IPS-11a (cell line): ENCODE data around the gene RAPGEF5.
A peak's percentile ranks its signal among the peaks of the same experiment; 100 is the strongest.
"Not testable (repeated sequence)": the region's sequence is repeated elsewhere in the genome, so short reads cannot be mapped to it uniquely, and the experiment has no call there.

Source experiments
- H3K4me3 ChIP-seq: one replicate; pipeline ENCODE4 v1.5.1; 2013; ENCODE audit warnings: low read depth, low read length, control low read depth

The RAPGEF5 gene

DNA sequence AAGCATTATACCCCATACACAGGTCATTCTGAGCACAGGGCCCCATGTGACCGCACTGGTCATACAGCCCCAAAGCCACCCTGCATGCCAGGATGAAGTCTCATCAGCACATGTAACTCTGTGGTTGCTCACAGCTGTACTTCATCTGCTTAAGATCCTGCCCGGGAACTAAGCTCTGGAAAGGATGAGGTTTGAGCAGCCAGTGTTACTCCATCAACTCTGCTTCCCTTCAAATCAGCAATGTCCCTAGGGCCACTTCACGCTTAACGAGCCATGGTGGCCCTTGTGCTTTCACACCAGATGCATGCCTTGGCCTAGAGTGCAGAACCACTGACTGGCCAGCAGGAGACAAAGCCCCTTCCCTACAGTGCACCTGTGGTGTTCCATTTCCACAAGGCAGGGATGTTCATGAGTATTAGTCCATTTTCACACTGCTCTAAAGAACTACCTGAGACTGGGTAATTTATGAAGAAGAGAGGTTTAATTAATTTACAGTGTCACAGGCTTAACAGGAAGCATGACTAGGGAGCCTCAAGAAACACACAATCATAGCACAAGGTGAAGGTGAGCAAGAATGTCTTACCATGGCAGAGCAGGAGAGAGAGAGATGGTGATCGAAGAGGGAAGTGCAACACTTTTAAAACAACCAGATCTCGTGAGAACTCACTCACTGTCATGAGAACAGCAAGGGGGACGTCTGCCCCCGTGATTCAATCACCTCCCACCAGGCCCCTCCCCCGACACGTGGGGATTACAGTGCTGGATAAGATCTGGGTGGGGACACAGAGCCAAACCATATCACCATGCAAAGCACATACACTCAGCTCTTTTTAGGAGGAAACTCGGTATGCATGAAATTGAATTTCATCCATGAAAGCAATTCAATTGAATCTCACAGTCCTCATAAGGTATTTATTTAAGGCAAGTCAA, 262.3 kb downstream of the RAPGEF5 start:
- H3K4me3 ChIP-seq: no peak overlapping the region

DNA sequence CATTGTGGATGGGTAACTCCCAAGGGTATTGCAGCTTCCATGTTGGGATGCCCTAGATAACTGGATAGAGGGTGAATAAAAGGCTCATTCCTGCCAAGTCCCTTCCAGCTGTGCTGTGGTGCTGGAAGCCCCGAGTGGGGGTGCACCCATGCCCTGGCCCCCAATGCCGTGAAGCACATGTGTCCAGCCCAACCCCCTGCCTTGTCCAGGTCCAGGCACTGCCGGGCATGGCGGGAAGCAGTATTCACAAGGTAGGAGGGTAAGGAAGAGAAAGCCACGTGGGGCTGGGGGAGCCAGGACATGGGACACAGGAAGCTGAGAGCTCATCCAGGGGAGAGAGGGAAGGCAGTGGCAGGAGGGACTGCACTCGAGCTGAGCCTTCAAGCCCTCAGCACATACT, 263.0 kb downstream of the RAPGEF5 start:
- no peak overlapping the region for H3K4me3 ChIP-seq

DNA sequence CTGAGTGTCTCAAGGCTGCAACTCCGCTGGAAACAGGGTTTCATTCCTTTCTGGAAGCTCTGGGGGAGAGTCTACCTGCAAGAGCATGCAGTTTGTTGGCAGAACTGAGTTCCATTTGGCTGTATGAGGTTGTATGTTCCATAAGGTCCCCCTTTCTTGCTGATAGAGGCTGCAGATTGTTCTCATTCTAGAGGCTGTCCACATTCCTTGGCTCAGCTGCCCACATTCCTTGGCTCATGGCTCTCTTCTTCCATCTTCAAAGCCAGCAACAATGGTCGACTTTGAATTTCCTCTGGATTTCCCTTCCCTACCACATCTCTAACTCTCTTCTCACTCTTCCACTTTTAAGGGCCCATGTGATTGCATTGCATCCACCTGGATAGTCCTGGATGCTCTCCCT, 264.0 kb downstream of the RAPGEF5 start:
- H3K4me3 ChIP-seq: no peak overlapping the region

DNA sequence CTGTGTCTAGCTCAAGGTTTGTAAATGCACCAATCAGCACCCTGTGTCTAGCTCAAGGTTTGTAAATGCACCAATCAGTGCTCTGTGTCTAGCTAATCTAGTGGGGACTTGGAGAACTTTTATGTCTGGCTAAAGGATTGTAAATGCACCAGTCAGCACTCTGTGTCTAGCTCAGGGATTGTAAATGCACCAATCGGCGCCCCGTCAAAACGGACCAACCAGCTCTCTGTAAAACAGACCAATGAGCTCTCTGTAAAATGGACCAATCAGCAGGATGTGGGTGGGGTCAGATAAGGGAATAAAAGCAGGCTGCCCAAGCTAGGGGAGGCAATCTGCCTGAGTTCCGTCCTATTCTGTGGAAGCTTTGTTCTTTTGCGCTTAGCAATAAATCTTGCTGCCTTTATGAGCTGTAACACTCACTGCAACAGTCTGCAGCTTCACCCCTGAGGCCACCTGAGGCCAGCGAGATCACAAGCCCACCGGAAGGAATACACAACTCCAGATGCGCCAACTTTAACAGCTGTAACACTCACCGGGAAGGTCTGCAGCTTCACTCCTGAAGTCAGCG, 265.9 kb downstream of the RAPGEF5 start:
- not testable (repeated sequence) for H3K4me3 ChIP-seq

DNA sequence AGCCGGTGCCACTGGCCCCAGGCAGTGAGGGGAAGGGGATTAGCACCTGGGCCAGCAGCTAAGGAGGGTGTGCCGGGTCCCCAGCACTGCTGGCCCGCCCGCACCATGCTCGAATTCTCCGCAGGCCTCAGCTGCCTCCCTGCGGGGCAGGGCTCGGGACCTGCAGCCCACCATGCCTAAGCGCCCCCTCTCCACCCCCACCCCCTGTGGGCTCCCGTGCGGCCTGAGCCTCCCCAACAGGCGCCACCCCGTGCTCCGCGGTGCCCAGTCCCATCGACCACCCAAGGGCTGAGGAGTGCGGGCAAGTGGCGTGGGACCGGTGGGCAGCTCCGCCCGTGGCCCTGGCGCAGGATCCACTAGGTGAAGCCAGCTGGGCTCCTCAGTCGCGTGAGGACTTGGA, 266.4 kb downstream of the RAPGEF5 start:
- no peak overlapping the region for H3K4me3 ChIP-seq

DNA sequence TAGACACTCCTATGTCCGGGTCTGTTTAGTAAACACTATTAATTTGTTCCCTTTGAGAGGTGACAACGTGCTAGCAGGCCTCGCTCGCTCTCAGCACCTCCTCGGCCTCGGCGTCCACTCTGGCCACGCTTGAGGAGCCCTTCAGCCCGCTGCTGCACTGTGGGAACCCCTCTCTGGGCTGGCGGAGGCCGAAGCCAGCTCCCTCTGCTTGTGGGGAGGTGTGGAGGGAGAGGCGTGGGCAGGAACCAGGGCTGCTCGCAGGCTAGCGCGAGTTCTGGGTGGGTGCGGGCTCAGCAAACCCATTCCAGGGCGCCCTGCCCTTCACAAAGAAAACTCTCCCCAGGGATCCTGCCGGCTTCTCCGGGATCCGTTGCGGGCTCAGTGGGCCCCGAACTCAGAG, 266.8 kb downstream of the RAPGEF5 start:
- H3K4me3 ChIP-seq: no peak overlapping the region

DNA sequence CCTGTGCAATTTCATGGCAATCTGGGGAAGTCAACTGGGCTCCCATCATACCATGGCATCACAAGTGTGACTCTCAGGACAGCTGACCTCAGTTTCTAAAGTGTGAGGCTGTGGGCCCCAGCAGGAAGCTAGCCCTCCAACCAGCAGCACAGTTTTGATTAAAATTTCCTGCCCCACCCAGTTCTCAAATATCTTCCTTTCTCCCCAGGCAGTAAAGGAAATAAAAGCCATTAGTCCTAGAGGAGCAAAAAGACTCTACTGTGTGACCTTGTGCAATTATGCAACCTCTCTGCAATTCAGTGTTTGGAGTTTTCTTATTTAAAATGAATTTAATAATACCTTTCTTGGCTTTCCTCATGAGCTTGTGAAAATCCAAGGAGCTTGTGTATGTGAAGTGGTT, 268.1 kb downstream of the RAPGEF5 start:
- no peak overlapping the region for H3K4me3 ChIP-seq

DNA sequence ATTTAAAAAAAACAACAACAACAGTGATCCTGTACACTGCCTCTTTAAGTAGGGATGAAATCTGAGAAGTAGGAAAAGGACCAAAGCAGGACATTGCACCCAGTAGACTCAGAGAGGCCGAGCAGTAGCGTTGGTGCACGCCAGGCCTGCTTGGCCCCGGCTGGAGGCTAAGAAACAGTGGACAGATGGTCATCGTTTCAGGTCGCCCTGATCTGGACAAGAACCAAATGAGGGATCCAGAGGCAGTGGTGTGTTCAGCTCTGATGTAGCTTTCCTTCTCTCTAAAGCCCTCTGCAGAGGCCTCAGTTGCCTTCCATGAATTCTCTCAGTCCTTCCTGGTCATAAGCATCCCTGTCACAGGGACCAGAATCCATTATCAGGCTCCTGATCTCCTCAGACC, 269.1 kb downstream of the RAPGEF5 start:
- H3K4me3 ChIP-seq: no peak overlapping the region

DNA sequence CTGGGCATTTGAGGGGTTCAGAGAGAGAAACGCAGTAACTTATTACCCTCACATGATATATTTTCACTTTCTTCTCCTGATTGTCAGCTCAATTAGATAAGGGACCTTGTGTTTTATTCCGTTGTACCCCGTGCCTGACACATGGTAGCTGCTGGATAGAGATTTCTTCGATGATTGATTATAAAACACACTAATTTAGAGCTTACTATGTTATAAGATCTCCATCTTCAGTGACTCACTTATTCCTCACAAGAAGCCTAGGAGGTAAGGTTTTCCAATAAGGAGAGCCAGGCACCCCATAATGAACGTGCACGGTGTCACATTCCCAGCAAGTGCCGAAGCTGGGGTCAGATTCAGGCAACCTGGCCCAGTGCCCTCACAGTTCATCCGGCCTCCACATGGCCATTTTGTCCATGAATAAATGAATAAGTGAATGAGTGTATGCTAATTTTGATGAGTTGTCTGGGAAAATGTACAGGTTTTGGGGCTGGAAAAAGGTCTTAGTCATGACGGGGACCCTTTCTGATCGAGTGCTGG, 273.2 kb downstream of the RAPGEF5 start:
- peak overlapping the region; percentile 65 for H3K4me3 ChIP-seq

DNA sequence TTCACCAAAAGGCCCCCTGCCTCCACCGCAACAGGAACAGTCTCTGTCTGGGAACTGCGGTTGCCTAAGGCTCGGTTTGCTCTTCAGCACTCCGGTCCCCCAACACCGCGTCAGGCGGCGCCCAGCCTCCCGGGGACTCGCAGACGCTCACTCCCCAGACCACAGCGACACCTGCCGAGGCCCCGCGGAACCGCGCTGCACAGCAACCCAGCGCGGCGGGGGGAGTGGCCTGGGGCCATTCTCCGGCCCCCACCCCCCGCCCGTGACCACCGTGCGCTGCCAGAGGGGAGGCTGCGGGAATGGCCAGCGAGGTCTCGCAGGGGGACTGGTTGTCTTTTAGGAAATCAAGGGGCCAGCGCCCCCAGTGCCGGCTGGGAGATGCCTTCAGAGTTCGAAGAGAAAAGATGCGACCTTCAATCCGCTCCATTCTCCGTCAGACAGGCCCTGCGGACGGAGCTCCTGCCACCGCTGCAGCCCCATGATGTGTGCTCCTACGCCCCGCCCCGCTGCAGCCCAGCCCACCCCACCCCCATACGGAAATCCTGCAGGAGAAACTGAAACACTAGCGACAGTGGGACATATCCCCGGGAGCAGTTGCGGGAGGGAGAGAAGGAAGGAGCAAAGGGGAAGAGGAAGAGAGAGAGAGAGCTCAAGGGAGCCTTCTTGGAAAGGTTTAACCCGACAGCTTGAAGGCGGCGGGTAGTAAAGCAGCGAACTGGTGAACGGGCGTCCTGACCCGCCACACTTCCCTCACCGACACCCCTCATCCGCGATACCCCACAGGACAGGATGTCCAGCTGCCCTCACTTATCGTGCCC, 273.9 kb downstream of the RAPGEF5 start:
- H3K4me3 ChIP-seq: peak overlapping the region; percentile 65

DNA sequence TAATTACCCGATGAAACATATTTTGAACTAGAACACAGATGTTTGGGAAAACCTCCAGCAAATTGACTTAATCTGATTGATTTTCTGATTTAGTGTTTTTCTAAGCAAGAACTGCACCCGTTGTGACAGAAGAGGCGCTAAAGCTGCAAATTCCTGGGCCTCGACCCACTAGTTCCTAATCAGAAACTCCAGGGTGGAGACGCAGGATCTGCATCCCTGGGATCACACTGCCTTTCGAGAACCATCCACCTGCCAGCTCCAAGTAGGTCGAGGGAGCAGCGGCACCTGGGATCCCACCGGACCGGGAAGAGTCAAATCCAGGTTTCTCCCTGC, 274.4 kb downstream of the RAPGEF5 start:
- peak overlapping the region; percentile 65 for H3K4me3 ChIP-seq

DNA sequence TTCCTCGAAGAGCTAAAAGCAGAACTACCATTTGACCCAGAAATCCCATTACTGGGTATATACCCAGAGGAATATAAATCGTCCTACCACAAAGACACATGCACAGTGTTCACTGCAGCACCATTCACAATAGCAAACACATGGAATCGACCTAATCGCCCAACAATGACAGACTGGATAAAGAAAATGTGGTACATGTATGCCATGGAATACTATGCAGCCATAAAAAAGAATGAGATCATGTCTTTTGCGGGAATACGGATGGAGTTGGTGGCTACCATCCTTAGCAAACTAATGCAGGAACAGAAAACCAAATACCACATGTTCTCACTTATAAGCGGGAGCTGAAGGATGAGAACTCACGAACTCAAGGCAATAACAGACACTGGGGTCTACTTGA, 276.7 kb downstream of the RAPGEF5 start:
- H3K4me3 ChIP-seq: not testable (repeated sequence)

DNA sequence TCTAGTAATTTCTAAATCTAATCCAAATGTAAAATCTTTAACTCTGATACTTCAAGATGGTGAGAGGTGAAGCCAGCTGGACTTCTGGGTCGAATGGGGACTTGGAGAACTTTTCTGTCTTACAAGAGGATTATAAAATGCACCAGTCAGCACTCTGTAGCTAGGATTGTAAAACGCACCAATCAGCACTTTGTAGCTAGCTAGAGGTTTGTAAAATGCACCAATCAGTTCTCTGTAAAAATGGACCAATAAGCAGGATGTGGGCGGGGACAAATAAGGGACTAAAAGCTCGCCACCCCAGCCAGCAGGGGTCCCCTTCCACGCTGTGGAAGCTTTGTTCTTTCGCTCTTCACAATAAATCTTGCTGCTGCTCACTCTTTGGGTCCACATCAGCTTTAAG, 278.1 kb downstream of the RAPGEF5 start:
- not testable (repeated sequence) for H3K4me3 ChIP-seq

DNA sequence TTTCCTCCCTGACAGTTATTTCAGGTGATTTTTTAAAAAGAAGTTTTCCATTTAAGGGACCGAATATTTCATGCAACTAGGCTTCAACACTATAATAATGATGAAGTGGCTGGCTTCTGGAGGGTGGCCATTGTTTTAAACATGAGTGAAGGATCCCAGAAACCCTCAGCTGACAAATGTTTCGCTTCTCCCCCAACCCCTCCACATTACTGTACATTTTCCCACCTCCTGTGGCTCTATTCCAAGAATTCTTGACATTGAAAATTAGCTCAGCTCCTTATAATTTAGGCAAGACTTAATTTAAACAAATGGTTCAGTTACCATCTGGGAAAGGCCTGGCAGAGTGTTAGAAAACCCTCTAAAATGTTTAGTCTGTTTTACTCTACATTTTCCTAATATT, 281.4 kb downstream of the RAPGEF5 start:
- H3K4me3 ChIP-seq: no peak overlapping the region

DNA sequence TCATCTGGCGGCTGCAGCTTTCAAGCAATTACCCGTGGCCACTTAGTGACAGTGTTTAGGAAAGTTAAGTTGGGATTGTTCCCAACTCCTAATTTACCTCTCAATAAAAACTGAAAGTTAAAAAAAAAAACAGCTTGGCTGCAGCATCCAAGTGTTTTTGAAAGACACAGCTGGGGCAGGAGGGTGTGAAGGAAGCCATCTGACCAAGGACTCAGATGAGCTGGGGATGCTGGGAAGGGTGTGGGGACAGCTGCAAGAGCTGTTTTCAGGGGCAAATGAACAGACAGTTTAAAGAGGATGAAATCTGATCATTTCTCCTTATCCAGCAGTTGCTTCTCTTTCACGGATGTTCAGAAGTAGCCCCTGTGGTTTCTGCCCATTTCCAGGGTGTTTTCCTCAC, 282.1 kb downstream of the RAPGEF5 start:
- no peak overlapping the region for H3K4me3 ChIP-seq
